Fibroblast of gingiva (primary cell): ENCODE results near the gene DPH2.

Experiments used
- DNase-seq: peaks from one replicate; pipeline ENCODE4 v3.0.0-alpha.2; 2011; ENCODE audit warnings: low read depth

DPH2 gene

GRCh38 chr1:43983253-43983899 is 13.6 kb downstream of the DPH2 start:
- DNase-seq: no peak

GRCh38 chr1:43984855-43985254 is 15.0 kb downstream of the DPH2 start:
- no peak for DNase-seq

- no peak for DNase-seq
Observed at GRCh38 chr1:43985984-43986595, 16.3 kb downstream of the DPH2 start.

- DNase-seq: no peak
Observed at GRCh38 chr1:43986712-43987111, 16.9 kb downstream of the DPH2 start.

- DNase-seq: no peak
Observed at GRCh38 chr1:43987159-43987902, 17.5 kb downstream of the DPH2 start.

GRCh38 chr1:43990271-43991199 is 20.7 kb downstream of the DPH2 start:
- no peak for DNase-seq

GRCh38 chr1:43991200-43991475 is 21.3 kb downstream of the DPH2 start:
- no peak for DNase-seq

GRCh38 chr1:43991476-43992231 is 21.8 kb downstream of the DPH2 start, which contains the start of gene CCDC24:
CCDC24 (plus strand) TSS chr1:43991599; CDS start chr1:43991879, 280 bp downstream.
- DNase-seq: peak; percentile 88

- DNase-seq: no peak
Observed at GRCh38 chr1:43992232-43992995, 22.6 kb downstream of the DPH2 start.

GRCh38 chr1:43993206-43993914 is 23.6 kb downstream of the DPH2 start:
- no peak for DNase-seq

GRCh38 chr1:43994071-43994470 is 24.3 kb downstream of the DPH2 start:
- no peak for DNase-seq

- no peak for DNase-seq
Observed at GRCh38 chr1:43994794-43995790, 25.3 kb downstream of the DPH2 start.

GRCh38 chr1:43995984-43996732 is 26.3 kb downstream of the DPH2 start:
- no peak for DNase-seq

GRCh38 chr1:43996733-43997115 is 26.9 kb downstream of the DPH2 start:
- DNase-seq: no peak

GRCh38 chr1:43997295-43997999 is 27.6 kb downstream of the DPH2 start:
- DNase-seq: no peak

- DNase-seq: no peak
Observed at GRCh38 chr1:43998000-43998378, 28.2 kb downstream of the DPH2 start.

GRCh38 chr1:43999455-43999854 is 29.6 kb downstream of the DPH2 start:
- no peak for DNase-seq
